ENCODE data around the gene MCCC1.
A peak's percentile ranks its signal among the peaks of the same experiment; 100 is the strongest.

The MCCC1 gene

GRCh38 chr3:183099026-183099837 lies at the start of gene MCCC1:
Gene MCCC1, minus strand, starts transcription at chr3:183099496. Its CDS starts 56 bp downstream, at chr3:183099440.
- Histone ChIP-seq H3K4me3 (ENCODE audit: low read depth, low read length) (peak within 1 kb of the TSS; percentile 88), H3K27me3 (ENCODE audit: control insufficient read depth, insufficient read depth, low read length) (no peaks in the 10 kb centered on the region), H3K4me1 (ENCODE audit: control insufficient read depth, insufficient read depth, low read length) (peaks cover 7% of the 10 kb centered on the region), H3K9me3 (ENCODE audit: control insufficient read depth, insufficient read depth, low read length) (no peaks in the 10 kb centered on the region), H3K9ac (ENCODE audit: low read depth, low read length) (peak within 1 kb of the TSS; percentile 87), H3K36me3 (ENCODE audit: control insufficient read depth, insufficient read depth, low read length) (no peaks in the 10 kb centered on the region)

GRCh38 chr3:183148056-183148455 lies 48.8 kb upstream of the MCCC1 start:
- Histone ChIP-seq H3K4me1 (ENCODE audit: control insufficient read depth, insufficient read depth, low read length) (no peaks in the 10 kb centered on the region), H3K36me3 (ENCODE audit: control insufficient read depth, insufficient read depth, low read length) (no peaks in the 10 kb centered on the region), H3K4me3 (ENCODE audit: low read depth, low read length) (no peak overlapping the region), H3K27me3 (ENCODE audit: control insufficient read depth, insufficient read depth, low read length) (no peaks in the 10 kb centered on the region), H3K9me3 (ENCODE audit: control insufficient read depth, insufficient read depth, low read length) (no peaks in the 10 kb centered on the region), H3K9ac (ENCODE audit: low read depth, low read length) (no peak overlapping the region)

DNA sequence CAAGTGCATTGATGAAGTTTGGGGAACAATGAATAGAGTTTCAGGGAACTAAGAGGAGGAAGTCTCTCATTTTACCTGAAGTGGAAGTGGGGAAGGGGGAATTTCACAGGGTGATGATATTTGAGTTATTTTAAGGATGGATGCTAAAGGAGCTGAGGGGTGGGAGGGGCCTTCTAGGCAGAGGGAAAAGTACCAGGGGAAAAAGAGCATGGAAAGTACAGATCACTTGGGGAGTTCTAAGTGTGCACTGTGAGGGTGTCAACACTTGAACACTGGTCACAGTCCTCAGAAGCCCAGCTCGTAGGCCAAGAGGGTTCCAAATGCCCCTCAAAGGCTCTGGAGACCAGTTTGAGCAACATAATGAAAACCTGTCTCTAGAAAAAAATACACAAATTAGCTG lies 45.1 kb upstream of the MCCC1 start:
- no peaks in the 10 kb centered on the region for H3K36me3 ChIP-seq (ENCODE audit: control insufficient read depth, insufficient read depth, low read length)
- H3K4me1 ChIP-seq (ENCODE audit: control insufficient read depth, insufficient read depth, low read length), result no peaks in the 10 kb centered on the region
- H3K9me3 ChIP-seq (ENCODE audit: control insufficient read depth, insufficient read depth, low read length), result no peaks in the 10 kb centered on the region

DNA sequence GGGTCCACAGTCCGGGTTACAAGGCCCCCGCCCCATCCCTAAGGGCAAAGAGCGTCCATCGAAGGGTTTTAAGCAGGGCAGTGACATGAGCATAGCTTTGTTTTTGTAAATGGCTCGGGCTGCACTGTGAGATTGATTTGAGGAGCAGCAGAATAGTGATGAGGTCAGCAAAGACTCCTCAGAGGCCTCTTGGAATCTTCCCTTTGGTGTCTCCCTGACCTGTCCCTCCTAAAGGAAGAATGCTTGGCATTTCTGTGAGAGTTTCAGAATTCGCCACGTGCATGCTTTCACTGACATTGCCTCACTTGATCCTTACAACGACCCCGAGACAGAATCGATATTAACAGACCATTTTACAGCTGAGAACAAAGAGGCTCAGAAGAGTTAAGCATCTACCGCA lies 42.9 kb upstream of the MCCC1 start:
- Histone ChIP-seq H3K9ac (ENCODE audit: low read depth, low read length) (no peak overlapping the region), H3K9me3 (ENCODE audit: control insufficient read depth, insufficient read depth, low read length) (no peaks in the 10 kb centered on the region), H3K27me3 (ENCODE audit: control insufficient read depth, insufficient read depth, low read length) (no peaks in the 10 kb centered on the region), H3K4me3 (ENCODE audit: low read depth, low read length) (no peak overlapping the region), H3K36me3 (ENCODE audit: control insufficient read depth, insufficient read depth, low read length) (no peaks in the 10 kb centered on the region), H3K4me1 (ENCODE audit: control insufficient read depth, insufficient read depth, low read length) (no peaks in the 10 kb centered on the region)

More for the DNA sequence above, 45.1 kb upstream of the MCCC1 start:
- H3K9ac ChIP-seq (ENCODE audit: low read depth, low read length), result no peak overlapping the region
- H3K4me3 ChIP-seq (ENCODE audit: low read depth, low read length), result no peak overlapping the region
- H3K27me3 ChIP-seq (ENCODE audit: control insufficient read depth, insufficient read depth, low read length), result no peaks in the 10 kb centered on the region

DNA sequence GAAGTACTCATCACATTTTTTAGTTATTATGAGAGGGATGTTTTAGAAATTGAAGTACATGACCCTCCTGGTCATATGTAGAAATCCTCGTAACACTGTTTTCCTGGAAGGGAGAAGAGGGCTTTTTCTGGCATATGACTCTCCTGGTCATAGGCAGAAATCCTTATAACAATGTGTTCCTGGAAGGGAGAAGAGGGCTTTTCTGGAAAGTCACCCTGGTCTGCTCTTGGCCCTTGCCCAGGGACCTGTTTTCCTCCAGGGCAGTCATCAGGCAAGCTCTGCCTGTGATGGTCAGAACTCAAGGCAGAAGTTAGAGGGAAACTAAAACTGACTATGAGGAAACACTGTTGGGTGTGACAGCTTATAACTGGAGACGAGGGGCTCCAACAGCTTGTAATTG lies 35.5 kb upstream of the MCCC1 start:
- H3K36me3 ChIP-seq (ENCODE audit: control insufficient read depth, insufficient read depth, low read length), result no peaks in the 10 kb centered on the region
- H3K9me3 ChIP-seq (ENCODE audit: control insufficient read depth, insufficient read depth, low read length), result no peaks in the 10 kb centered on the region
- no peaks in the 10 kb centered on the region for H3K4me1 ChIP-seq (ENCODE audit: control insufficient read depth, insufficient read depth, low read length)
- no peaks in the 10 kb centered on the region for H3K27me3 ChIP-seq (ENCODE audit: control insufficient read depth, insufficient read depth, low read length)
- no peak overlapping the region for H3K4me3 ChIP-seq (ENCODE audit: low read depth, low read length)
- H3K9ac ChIP-seq (ENCODE audit: low read depth, low read length), result no peak overlapping the region

DNA sequence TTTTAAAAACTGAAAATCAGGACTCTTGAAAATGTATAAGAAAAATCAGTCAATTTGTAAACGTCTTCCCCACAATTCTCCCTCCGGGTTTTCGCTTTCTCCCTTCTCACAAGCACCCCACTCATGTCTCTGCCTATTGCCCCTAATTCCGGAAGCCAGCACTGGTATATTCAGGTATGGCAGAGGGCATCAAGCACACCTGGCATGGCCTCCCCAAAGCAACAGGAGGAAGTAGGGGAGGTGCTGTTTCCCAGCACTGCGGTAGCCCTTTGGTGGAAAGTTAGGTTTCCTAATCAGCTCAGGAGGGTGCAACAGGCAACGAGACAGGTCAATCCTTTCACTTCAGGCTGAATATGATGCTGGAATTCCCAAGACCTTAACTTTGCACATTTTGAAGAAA lies 33.1 kb upstream of the MCCC1 start:
- Histone ChIP-seq H3K4me1 (ENCODE audit: control insufficient read depth, insufficient read depth, low read length) (no peaks in the 10 kb centered on the region), H3K36me3 (ENCODE audit: control insufficient read depth, insufficient read depth, low read length) (no peaks in the 10 kb centered on the region), H3K9ac (ENCODE audit: low read depth, low read length) (no peak overlapping the region), H3K4me3 (ENCODE audit: low read depth, low read length) (no peak overlapping the region), H3K27me3 (ENCODE audit: control insufficient read depth, insufficient read depth, low read length) (no peaks in the 10 kb centered on the region), H3K9me3 (ENCODE audit: control insufficient read depth, insufficient read depth, low read length) (no peaks in the 10 kb centered on the region)

DNA sequence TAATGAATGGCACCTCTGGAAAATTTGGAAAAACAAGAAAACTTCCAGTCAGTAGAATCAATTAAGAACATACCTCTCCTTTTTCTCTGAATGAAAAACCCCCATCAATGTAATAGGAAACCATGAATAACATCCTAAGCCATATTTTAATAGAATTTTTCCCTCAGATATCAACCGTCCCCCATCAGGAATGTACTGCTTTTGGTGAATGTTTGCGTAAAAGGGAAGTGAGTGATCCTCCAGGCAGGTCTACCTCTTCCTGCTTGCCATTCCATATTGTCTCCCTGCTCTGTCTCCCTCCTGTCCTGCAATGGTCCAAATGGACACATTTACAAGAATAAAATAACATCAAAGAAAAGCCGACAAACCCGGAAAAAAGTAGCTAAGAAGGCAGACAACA lies 32.4 kb upstream of the MCCC1 start:
- Histone ChIP-seq H3K9ac (ENCODE audit: low read depth, low read length) (no peak overlapping the region), H3K4me1 (ENCODE audit: control insufficient read depth, insufficient read depth, low read length) (no peaks in the 10 kb centered on the region), H3K27me3 (ENCODE audit: control insufficient read depth, insufficient read depth, low read length) (no peaks in the 10 kb centered on the region), H3K4me3 (ENCODE audit: low read depth, low read length) (no peak overlapping the region), H3K9me3 (ENCODE audit: control insufficient read depth, insufficient read depth, low read length) (no peaks in the 10 kb centered on the region), H3K36me3 (ENCODE audit: control insufficient read depth, insufficient read depth, low read length) (no peaks in the 10 kb centered on the region)

DNA sequence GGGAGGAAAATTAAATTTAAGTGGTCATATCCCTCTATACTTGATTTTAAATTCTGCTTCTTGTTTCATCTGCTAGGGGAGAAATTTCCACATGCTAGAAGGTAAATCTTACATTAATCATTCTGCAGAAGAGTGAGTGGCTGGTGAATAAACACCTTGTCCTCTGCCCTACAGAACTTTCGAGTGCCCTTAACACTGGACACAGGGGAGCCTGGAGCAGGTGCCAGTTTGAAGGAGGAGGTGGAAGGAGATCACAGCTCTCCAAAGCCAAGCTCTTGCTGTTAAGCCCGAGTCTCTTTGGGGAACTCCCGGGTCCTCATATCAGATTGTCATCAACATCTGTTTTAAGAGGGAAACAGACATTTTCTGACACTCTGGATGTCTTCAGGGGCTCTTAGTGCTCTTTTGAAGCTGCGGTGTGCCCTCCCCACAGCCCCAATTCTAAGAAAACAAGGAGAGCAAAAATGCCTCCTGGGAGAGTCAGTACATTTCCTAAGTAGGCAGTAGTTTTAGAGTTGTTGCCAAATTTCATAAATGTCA lies 32.0 kb upstream of the MCCC1 start:
- Histone ChIP-seq H3K27me3 (ENCODE audit: control insufficient read depth, insufficient read depth, low read length) (no peaks in the 10 kb centered on the region), H3K4me1 (ENCODE audit: control insufficient read depth, insufficient read depth, low read length) (no peaks in the 10 kb centered on the region), H3K4me3 (ENCODE audit: low read depth, low read length) (no peak overlapping the region), H3K9me3 (ENCODE audit: control insufficient read depth, insufficient read depth, low read length) (no peaks in the 10 kb centered on the region), H3K9ac (ENCODE audit: low read depth, low read length) (no peak overlapping the region), H3K36me3 (ENCODE audit: control insufficient read depth, insufficient read depth, low read length) (no peaks in the 10 kb centered on the region)

GRCh38 chr3:183129243-183129642 lies 29.9 kb upstream of the MCCC1 start:
- Histone ChIP-seq H3K27me3 (ENCODE audit: control insufficient read depth, insufficient read depth, low read length) (no peaks in the 10 kb centered on the region), H3K4me1 (ENCODE audit: control insufficient read depth, insufficient read depth, low read length) (no peaks in the 10 kb centered on the region), H3K9ac (ENCODE audit: low read depth, low read length) (no peak overlapping the region), H3K36me3 (ENCODE audit: control insufficient read depth, insufficient read depth, low read length) (no peaks in the 10 kb centered on the region), H3K4me3 (ENCODE audit: low read depth, low read length) (no peak overlapping the region), H3K9me3 (ENCODE audit: control insufficient read depth, insufficient read depth, low read length) (no peaks in the 10 kb centered on the region)

GRCh38 chr3:183128709-183129108 lies 29.4 kb upstream of the MCCC1 start:
- Histone ChIP-seq H3K4me1 (ENCODE audit: control insufficient read depth, insufficient read depth, low read length) (no peaks in the 10 kb centered on the region), H3K9me3 (ENCODE audit: control insufficient read depth, insufficient read depth, low read length) (no peaks in the 10 kb centered on the region), H3K36me3 (ENCODE audit: control insufficient read depth, insufficient read depth, low read length) (no peaks in the 10 kb centered on the region), H3K4me3 (ENCODE audit: low read depth, low read length) (no peak overlapping the region), H3K27me3 (ENCODE audit: control insufficient read depth, insufficient read depth, low read length) (no peaks in the 10 kb centered on the region), H3K9ac (ENCODE audit: low read depth, low read length) (no peak overlapping the region)

DNA sequence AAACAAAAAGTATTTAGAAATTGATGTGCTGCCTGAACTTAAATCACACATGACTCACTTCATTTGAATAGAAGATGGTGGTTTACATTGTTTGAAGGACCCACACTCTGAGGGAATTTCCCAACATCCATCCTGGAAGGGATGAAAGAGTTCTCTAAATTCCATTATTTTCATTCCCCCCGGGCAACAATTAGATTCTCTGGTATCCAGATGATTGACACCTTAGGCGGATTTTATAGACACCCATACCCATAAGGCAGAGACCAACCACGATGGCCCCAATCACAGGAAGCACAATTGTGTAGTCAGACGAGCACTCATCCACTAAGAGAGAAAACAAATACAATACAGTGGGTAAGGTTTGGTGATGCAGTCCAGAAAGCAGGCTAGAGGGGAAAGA lies 24.6 kb upstream of the MCCC1 start:
- no peaks in the 10 kb centered on the region for H3K9me3 ChIP-seq (ENCODE audit: control insufficient read depth, insufficient read depth, low read length)
- no peak overlapping the region for H3K4me3 ChIP-seq (ENCODE audit: low read depth, low read length)
- no peaks in the 10 kb centered on the region for H3K36me3 ChIP-seq (ENCODE audit: control insufficient read depth, insufficient read depth, low read length)
- no peaks in the 10 kb centered on the region for H3K4me1 ChIP-seq (ENCODE audit: control insufficient read depth, insufficient read depth, low read length)
- H3K27me3 ChIP-seq (ENCODE audit: control insufficient read depth, insufficient read depth, low read length), result no peaks in the 10 kb centered on the region
- no peak overlapping the region for H3K9ac ChIP-seq (ENCODE audit: low read depth, low read length)

- Histone ChIP-seq H3K9ac (ENCODE audit: low read depth, low read length) (no peak overlapping the region), H3K36me3 (ENCODE audit: control insufficient read depth, insufficient read depth, low read length) (no peaks in the 10 kb centered on the region), H3K27me3 (ENCODE audit: control insufficient read depth, insufficient read depth, low read length) (peaks cover 5% of the 10 kb centered on the region), H3K4me3 (ENCODE audit: low read depth, low read length) (no peak overlapping the region), H3K4me1 (ENCODE audit: control insufficient read depth, insufficient read depth, low read length) (no peaks in the 10 kb centered on the region), H3K9me3 (ENCODE audit: control insufficient read depth, insufficient read depth, low read length) (no peaks in the 10 kb centered on the region)
These were observed 23.1 kb upstream of the MCCC1 start for GRCh38 chr3:183122257-183122932.

Data from iPS-15b (cell line).